AG09319 (cell line): ENCODE measurements around the gene KIFAP3.
"Not testable (repeated sequence)": the region's sequence is repeated elsewhere in the genome, so short reads cannot be mapped to it uniquely, and the experiment has no call there.

Source experiments
- DNase-seq: peaks from one replicate; pipeline ENCODE4 v3.0.0-alpha.2; 2010; ENCODE audit warnings: low read depth; ENCODE audit errors: extremely low read depth
- CTCF ChIP-seq: IDR thresholded peaks from 2 replicates; pipeline ENCODE4 v1.5.1; 2011; ENCODE audit warnings: low read depth, mild to moderate bottlenecking, inconsistent platforms, low read length, moderate library complexity

The KIFAP3 gene

DNA sequence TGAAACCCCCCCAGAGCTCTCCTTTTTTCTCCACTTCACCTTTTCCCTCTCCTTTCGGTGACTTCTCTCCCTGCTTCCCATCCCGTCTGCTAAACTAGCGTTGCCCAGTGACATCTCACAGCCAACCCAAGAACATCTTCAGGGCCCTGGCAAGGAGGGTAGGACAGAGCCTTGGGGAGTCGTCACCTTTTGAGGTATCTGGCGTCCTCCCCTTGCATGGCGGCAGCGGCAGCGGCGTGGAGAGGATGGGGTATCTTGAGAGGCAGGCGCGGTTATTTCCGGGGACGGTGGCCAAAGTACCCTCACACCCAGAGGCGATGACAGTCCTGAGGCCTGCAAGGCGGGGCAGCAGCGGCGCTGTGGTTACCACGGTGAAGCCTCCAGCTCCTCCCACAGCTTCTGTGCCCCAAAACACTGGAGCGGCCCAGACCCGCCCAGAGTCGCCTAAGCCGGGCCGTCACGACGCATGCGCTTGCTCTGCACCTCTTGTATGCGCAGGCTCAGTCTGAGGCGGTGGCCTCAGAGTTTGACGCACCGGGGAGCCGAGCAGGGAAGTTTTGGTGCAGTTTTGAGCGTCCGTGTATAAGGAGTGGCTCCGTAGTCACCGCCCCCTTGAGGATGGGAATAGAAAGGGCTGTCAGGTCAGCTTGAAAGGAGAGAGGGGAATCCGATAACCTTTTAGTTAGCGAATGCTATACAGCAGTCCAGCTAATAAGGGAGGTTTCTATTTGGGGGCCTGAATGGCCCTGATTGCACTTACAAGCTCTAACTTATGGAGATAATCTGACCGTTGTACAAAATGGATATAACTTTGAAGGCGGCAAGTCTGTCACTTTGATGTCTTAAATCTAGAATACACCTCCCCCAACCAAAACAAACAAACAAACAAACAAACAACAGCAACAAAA, at the start of gene KIFAP3:
KIFAP3 (minus strand) TSS at position 446 of the 908 bp plus-strand sequence; CDS start at position 218, 228 bp downstream.
- peak; percentile 61 for TF ChIP-seq CTCF
- peak; percentile 93 for DNase-seq

- no peak for DNase-seq
- no peak for TF ChIP-seq CTCF
These were observed 47.9 kb upstream of the KIFAP3 start for GRCh38 chr1:170122366-170122765.

DNA sequence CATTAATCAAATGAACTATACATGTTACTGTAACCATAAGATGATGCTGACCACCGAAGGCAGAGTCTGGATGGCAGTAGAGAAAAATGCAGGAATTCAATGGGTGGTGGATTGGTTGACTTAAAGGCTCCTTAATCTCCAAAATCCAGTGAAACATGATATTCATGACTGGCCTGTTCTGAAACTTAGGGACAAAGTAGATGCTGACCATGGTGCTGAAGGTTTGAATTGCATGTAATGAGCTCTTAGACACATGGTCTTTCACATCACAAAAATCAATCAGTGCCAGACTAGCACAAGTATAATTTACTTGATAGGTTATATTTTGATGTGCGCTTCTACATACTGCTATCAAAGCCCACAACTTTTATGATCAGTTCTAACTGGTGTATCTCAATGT, 40.4 kb upstream of the KIFAP3 start:
- TF ChIP-seq CTCF, result no peak
- DNase-seq, result no peak

GRCh38 chr1:170113140-170113539, 38.6 kb upstream of the KIFAP3 start:
- DNase-seq, result not testable (repeated sequence)

DNA sequence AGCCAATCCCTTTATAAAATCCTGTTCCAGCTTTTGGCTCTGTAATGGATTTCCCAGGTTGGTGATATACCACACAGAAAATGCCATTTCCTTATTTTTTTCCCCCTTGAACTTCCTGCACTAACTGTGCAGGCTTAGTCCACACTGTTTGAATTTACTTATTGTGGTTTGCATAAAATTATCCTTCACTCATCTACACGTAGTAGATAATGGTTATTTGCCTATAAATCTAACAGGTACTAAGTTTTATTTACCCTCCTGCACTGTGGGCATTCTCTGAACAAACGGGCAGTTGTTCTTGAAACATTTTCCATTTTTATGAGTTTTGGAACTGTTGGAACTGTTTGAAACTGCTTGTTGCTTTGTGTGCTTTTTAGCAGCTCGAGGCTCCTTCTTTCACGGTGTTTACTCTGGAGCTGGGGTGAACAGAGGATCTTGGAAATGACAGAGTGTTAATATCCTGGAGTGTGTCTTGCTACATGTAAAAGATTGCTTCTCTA, 23.0 kb upstream of the KIFAP3 start:
- DNase-seq, result no peak
- TF ChIP-seq CTCF, result no peak

- no peak for DNase-seq
- TF ChIP-seq CTCF, result no peak
These were observed 22.4 kb upstream of the KIFAP3 start for GRCh38 chr1:170096806-170097340.

DNA sequence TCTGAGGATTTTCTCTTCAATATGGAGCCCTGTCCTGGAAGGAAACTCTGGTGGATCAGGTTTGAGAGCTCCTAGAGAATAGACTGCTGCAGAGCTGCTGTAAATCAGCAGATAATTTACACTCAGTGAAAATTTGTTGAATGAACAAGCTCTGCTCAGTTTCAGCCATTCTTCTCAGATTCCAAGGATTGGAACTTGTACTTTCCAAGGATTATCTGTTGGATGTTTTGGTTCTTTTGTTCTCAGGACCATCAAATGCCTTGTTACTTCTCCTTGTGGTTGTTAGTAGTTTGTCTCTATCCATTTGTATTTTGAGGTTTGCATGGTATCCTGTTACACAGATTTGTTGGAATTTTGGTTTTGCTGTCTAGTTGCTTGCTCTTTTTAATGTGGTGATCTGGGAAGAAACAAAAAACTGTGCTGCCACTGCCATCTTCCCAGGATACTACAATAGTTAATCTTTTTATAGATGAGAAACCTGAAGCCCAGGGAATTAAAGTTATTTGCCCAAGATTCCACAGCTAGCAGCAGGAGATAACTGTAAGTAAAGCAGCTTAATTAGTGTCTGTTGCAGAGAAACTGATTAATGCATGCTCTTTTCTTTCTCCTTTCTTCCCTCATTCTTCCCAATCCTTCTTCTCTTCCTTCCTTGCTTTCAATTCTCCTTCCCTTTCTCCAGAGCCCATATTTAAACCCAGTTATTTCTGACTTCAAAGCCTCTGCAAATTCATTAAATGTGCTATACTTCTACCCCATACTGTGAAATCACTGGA, 21.7 kb upstream of the KIFAP3 start:
- no peak for TF ChIP-seq CTCF
- no peak for DNase-seq

DNA sequence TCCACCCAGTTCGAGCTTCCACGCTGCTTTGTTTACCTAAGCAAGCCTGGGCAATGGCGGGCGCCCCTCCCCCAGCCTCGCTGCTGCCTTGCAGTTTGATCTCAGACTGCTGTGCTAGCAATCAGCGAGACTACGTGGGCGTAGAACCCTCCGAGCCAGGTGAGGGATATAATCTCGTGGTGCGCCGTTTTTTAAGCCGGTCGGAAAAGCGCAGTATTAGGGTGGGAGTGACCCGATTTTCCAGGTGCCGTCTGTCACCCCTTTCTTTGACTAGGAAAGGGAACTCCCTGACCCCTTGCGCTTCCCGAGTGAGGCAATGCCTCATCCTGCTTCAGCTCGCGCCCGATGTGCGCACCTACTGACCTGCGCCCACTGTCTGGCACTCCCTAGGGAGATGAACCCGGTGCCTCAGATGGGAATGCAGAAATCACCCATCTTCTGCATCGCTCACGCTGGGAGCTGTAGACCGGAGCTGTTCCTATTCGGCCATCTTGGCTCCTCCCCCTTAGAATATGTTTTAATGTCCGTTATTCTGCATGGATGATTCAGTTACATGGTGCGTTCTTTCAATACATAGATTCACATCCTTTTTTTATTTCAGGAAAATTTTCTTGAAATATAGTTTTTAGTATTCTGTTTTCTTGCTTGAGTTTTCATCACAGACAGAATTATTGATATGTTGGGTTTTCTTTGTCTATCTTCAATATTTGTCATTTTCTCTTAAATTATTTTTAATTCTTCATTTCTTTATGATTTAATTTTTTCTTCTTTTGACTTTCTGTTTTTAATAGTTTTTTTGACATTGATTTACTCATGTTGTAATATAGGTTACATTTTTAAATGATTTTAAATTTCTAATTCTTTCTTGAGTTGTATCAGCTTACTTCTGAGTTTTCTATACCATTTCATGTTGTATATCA, 20.5 kb upstream of the KIFAP3 start:
- DNase-seq, result not testable (repeated sequence)
